ENCODE data around the gene PAK5.

PAK5 gene

GRCh38 chr20:9617940-9618339 is 220.9 kb downstream of the PAK5 start:
- no peak for TF ChIP-seq TAF1 (IDR thresholded peaks at IDR 0.05; ENCODE audit: borderline replicate concordance, insufficient read depth, low read length)
- TF ChIP-seq FOXP2 (optimal IDR thresholded peaks at IDR 0.05; ENCODE audit: borderline replicate concordance, extremely low read depth, extremely low read length, insufficient read depth), result no peak
- TF ChIP-seq REST (IDR thresholded peaks at IDR 0.05; ENCODE audit: insufficient read depth in 1 of 2, low read depth in 2 of 2, low read length in 2 of 2), result no peak
- no peak for TF ChIP-seq SIN3A (IDR thresholded peaks at IDR 0.05; ENCODE audit: borderline replicate concordance, insufficient read depth, low read length)
- no peak for TF ChIP-seq POLR2AphosphoS5 (IDR thresholded peaks at IDR 0.05; ENCODE audit: low read depth, low read length)

- TF ChIP-seq SIN3A (IDR thresholded peaks at IDR 0.05; ENCODE audit: borderline replicate concordance, insufficient read depth, low read length) (no peak), REST (IDR thresholded peaks at IDR 0.05; ENCODE audit: insufficient read depth in 1 of 2, low read depth in 2 of 2, low read length in 2 of 2) (no peak), TAF1 (IDR thresholded peaks at IDR 0.05; ENCODE audit: borderline replicate concordance, insufficient read depth, low read length) (no peak), POLR2AphosphoS5 (IDR thresholded peaks at IDR 0.05; ENCODE audit: low read depth, low read length) (no peak), FOXP2 (optimal IDR thresholded peaks at IDR 0.05; ENCODE audit: borderline replicate concordance, extremely low read depth, extremely low read length, insufficient read depth) (no peak)
These were observed 221.9 kb downstream of the PAK5 start for GRCh38 chr20:9616833-9617461.

- no peak for TF ChIP-seq POLR2AphosphoS5 (IDR thresholded peaks at IDR 0.05; ENCODE audit: low read depth, low read length)
- TF ChIP-seq SIN3A (IDR thresholded peaks at IDR 0.05; ENCODE audit: borderline replicate concordance, insufficient read depth, low read length), result no peak
- no peak for TF ChIP-seq REST (IDR thresholded peaks at IDR 0.05; ENCODE audit: insufficient read depth in 1 of 2, low read depth in 2 of 2, low read length in 2 of 2)
- no peak for TF ChIP-seq FOXP2 (optimal IDR thresholded peaks at IDR 0.05; ENCODE audit: borderline replicate concordance, extremely low read depth, extremely low read length, insufficient read depth)
- TF ChIP-seq TAF1 (IDR thresholded peaks at IDR 0.05; ENCODE audit: borderline replicate concordance, insufficient read depth, low read length), result no peak
These were observed 222.4 kb downstream of the PAK5 start for GRCh38 chr20:9616455-9616805.

GRCh38 chr20:9615766-9616454 is 223.0 kb downstream of the PAK5 start:
- no peak for TF ChIP-seq SIN3A (IDR thresholded peaks at IDR 0.05; ENCODE audit: borderline replicate concordance, insufficient read depth, low read length)
- no peak for TF ChIP-seq TAF1 (IDR thresholded peaks at IDR 0.05; ENCODE audit: borderline replicate concordance, insufficient read depth, low read length)
- no peak for TF ChIP-seq POLR2AphosphoS5 (IDR thresholded peaks at IDR 0.05; ENCODE audit: low read depth, low read length)
- no peak for TF ChIP-seq FOXP2 (optimal IDR thresholded peaks at IDR 0.05; ENCODE audit: borderline replicate concordance, extremely low read depth, extremely low read length, insufficient read depth)
- no peak for TF ChIP-seq REST (IDR thresholded peaks at IDR 0.05; ENCODE audit: insufficient read depth in 1 of 2, low read depth in 2 of 2, low read length in 2 of 2)

Data from PFSK-1 (cell line).